Activated T-cell treated with anti-CD3 and anti-CD28 coated beads, Interleukin-2, amount 50 U/mL, for 4 hours (primary cell): Measurements from ENCODE around the gene FANCC. TPM values are rescaled to one million over a fixed set of nuclear protein-coding genes. Genes with fewer than 3 reads are reported as not detected.
"Not testable (repeated sequence)": the region's sequence is repeated elsewhere in the genome, so short reads cannot be mapped to it uniquely, and the experiment has no call there.

ENCODE experiments used
- ATAC-seq, 2 donors: fragments of 200-7000 bp; cut with Tn5 transposase; one replicate each; pipeline ENCODE4 v1.10.0; 2021
- DNase-seq: peaks from one replicate; pipeline ENCODE4 v3.0.0-alpha.2; 2020
- H3K27me3 Mint-ChIP-seq: one replicate; pipeline ENCODE4 v1.8.0; 2021; ENCODE audit warnings: low read depth, mixed read lengths
- H3K36me3 Mint-ChIP-seq: one replicate; pipeline ENCODE4 v1.8.0; 2022; ENCODE audit warnings: mixed read lengths; ENCODE audit not compliant: insufficient read depth
- H3K4me1 Mint-ChIP-seq: one replicate; pipeline ENCODE4 v1.8.0; 2021; ENCODE audit warnings: low read depth, mixed read lengths
- H3K4me3 Mint-ChIP-seq: one replicate; pipeline ENCODE4 v1.8.0; 2021; ENCODE audit warnings: mild to moderate bottlenecking, moderate library complexity, mixed read lengths
- H3K9me3 Mint-ChIP-seq: one replicate; pipeline ENCODE4 v1.8.0; 2021; ENCODE audit warnings: mixed read lengths
- total RNA-seq, 3 donors: library from RNA; stranded (reverse); gene quantifications; one replicate each; pipeline ENCODE4 v1.2.1, GENCODE V29; 2021

Gene FANCC
- total RNA-seq, 3 donors from 2014 or later = 14.6 to 15.3 (median 15.2) TPM

DNA sequence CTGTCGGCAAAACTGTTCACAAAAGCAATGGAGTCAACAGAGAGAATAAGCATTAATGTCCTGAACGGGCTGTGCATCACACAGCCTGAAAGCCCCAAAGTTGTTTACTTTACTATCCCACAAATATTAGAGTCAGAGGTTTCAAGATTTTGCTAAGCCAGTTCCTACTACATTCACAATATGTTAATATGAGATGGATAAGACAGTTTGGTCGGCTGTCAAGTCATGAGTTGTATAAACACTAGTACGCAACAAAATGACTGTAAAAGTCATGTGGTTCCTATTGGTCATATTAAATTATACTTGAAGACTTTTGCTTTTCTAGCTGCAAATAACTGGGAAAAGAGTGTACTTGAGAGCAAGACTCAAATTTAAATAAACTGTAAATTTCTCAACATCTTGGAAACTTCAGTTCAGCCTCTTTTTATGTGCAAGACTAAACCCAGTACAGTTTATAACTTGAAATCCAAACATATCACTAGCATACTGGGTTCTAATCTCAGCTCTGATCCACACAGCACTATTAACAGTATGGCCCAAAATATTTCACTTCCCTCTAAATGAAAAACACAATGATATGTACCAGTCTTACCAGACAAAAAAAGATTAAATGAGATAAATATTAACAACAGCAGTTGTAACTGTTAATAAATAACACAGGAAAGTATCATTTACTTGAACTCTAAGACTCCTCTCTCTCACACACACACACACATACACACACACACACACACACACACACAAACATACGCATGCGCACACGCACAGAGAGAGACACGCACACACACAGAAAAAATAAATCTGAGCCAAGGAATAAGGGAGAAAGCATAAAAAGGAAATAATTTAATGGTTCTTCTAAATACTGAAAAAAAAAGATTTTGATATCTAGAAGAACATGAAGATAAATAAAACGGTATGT is 33.1 kb downstream of the FANCC start:
- ATAC-seq = no peak
- DNase-seq = no peak
- peaks cover 2% of the 10 kb centered on the region for H3K4me1 Mint-ChIP-seq
- peaks cover 25% of the 10 kb centered on the region for H3K9me3 Mint-ChIP-seq
- no peak overlapping the region for H3K4me3 Mint-ChIP-seq
- H3K27me3 Mint-ChIP-seq = no peaks in the 10 kb centered on the region
- H3K36me3 Mint-ChIP-seq = peaks cover 3% of the 10 kb centered on the region

DNA sequence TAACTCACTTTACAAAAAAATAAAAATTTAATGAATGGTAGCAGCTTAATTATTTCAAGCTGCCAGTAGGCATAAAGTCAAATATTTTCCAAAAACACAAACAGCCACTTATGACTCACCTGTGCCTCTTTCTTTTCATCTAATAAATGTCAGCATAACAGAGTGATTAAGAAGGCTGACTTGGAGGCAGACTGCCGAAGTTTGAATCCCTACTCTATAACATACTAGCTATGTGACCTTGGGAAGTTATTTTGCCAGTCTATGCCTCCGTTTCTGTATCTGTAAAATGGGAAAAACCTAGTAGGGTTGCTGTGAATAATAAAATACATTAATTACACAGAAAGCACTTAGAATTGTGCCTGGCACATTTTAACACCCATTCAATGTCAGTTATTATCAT is 33.8 kb downstream of the FANCC start:
- H3K4me3 Mint-ChIP-seq = no peak overlapping the region
- peaks cover 25% of the 10 kb centered on the region for H3K9me3 Mint-ChIP-seq
- peaks cover 3% of the 10 kb centered on the region for H3K36me3 Mint-ChIP-seq
- ATAC-seq = no peak
- no peaks in the 10 kb centered on the region for H3K27me3 Mint-ChIP-seq
- DNase-seq = no peak
- H3K4me1 Mint-ChIP-seq = peaks cover 2% of the 10 kb centered on the region

DNA sequence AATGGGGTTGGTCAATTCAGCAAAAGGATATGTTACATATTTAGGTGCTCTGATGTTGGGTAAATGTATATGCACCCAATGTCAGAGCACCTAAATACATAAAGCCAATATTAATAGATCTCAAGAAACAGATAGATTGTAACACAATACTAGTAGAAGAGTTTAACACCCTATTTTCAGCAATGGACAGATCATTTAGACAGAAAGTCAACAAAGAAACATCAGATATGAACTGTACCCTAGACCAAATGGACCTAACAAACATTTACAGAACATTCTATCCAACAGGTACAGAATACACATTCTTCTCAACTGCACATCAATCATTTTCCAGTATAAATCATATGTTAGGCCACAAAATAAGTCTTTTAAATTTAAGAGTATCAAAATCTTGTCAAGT is 35.2 kb downstream of the FANCC start:
- Mint-ChIP-seq H3K36me3 (peaks cover 3% of the 10 kb centered on the region), H3K27me3 (no peaks in the 10 kb centered on the region), H3K9me3 (peaks cover 25% of the 10 kb centered on the region), H3K4me1 (no peaks in the 10 kb centered on the region), H3K4me3 (no peak overlapping the region)
- DNase-seq = no peak
- no peak for ATAC-seq

DNA sequence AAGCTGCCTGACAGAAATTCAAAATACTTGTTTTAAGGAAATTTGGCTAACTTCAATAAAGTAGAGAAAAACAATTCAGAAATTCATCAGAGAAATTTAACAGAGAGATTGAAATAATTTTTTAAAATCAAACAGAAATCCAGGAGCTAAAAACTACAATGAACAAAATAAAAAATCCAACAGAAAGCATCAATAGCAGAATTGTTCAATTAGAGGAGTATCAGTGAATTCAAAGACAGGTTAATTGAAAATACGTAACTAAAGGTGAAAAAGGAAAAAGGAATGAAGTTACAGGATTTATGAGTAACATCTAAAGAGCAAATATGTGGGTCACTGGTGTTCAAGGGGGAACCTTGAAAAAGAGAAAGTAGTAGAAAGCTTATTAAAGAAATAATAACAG is 36.8 kb downstream of the FANCC start:
- DNase-seq (no peak), ATAC-seq (no peak)
- Mint-ChIP-seq H3K27me3 (no peaks in the 10 kb centered on the region), H3K4me1 (peaks cover 9% of the 10 kb centered on the region), H3K4me3 (no peak overlapping the region), H3K36me3 (peaks cover 3% of the 10 kb centered on the region), H3K9me3 (peaks cover 25% of the 10 kb centered on the region)

DNA sequence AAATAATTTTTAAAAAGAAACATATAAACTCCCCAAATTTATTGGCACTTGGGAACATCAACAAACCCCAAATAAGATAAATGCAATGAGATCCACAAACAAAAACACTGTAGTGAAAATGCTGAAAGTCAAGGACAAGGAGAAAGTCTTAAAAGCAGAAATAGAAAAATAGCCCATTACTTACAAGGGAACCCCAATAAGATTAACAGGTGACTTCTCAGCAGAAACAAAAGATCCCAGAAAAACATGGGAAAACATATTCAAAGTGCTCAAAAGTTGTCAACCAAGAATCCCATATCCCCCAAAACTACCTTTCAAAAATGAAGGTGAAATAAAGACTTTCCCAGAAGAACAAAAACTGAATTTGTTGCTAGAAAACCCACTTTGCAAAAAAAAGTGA is 40.0 kb downstream of the FANCC start:
- no peak for ATAC-seq
- DNase-seq = no peak
- H3K4me1 Mint-ChIP-seq = peaks cover 11% of the 10 kb centered on the region
- no peak overlapping the region for H3K4me3 Mint-ChIP-seq
- peaks cover 3% of the 10 kb centered on the region for H3K36me3 Mint-ChIP-seq
- no peaks in the 10 kb centered on the region for H3K27me3 Mint-ChIP-seq
- peaks cover 23% of the 10 kb centered on the region for H3K9me3 Mint-ChIP-seq

DNA sequence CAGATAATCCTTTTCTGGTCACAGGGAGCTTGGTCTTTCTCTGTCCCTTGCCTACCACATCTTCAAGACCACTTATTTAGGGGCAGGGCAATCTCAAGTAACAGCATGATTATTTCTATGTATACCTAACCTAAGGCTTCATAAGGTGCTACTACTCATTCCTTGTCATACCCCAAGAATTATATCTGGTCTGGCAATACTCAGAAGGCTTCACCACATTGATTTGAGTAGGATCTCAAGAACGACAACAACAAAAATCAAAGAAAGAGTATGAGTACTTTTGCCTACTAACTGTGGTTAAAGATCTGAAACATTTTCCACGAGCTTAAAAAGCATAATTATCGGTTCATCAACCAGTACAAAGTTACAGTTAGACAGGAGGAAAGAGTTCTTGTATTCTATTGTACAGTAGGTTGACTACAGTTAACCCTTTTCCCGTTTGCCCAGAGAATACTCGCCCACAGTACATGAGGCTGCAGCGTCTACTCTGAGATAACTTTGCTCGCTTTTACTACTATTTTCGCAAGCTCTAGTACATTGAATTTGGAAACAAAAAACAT is 41.0 kb downstream of the FANCC start:
- Mint-ChIP-seq H3K36me3 (peaks cover 3% of the 10 kb centered on the region), H3K9me3 (peaks cover 17% of the 10 kb centered on the region), H3K4me1 (peaks cover 11% of the 10 kb centered on the region), H3K27me3 (no peaks in the 10 kb centered on the region), H3K4me3 (no peak overlapping the region)
- no peak for DNase-seq
- ATAC-seq = peak; percentile 61 to 73

DNA sequence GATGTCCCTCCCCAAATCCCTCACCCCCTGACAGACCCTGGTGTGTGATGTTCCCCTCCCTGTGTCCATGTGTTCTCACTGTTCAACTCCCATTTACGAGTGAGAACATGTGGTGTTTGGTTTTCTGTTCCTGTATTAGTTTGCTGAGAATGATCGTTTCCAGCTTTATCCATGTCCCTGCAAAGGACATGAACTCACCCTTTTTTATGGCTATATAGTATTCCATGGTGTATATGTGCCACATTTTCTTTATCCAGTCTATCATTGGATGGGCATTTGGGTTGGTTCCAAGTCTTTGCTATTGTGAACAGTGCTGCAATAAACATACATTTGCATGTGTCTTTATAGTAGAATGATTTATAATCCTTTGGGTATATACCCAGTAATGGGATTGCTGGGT is 43.3 kb downstream of the FANCC start:
- not testable (repeated sequence) for ATAC-seq, H3K27me3 Mint-ChIP-seq, DNase-seq, H3K4me3 Mint-ChIP-seq, H3K36me3 Mint-ChIP-seq, H3K9me3 Mint-ChIP-seq
- H3K4me1 Mint-ChIP-seq = peaks cover 11% of the 10 kb centered on the region

DNA sequence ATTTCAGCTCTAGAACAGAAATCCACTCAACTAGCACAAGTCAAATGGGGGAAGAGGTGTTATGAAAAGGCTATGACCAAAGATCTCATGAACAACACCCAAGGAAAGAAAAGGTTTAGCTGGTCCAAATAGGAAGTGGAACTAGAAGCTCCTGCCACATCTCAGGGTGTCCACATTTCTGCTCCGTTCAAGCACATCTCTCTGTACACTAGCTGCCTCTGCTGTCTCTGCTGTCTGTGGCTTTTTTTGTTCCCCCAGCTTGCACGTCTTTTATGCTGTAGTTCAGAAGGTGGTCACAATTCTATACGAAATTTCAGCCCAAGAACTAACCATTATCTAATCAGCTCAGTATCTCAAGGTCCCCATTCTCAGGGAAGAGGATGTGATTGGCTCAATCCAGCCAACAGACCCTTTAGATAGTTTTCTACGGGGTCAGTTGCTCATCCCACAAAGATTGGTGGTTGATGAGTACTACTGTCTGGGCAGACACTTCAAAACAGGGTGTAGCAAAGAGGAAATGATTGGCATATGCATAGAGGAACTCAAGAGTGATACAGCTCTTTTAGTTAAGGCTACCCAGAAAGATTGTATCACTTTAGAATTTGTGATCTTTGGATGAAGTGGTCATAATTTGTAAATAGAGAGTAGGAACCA is 44.0 kb downstream of the FANCC start:
- DNase-seq (no peak), ATAC-seq (peak in 1 of 2 donors; percentile 25)
- H3K4me1 Mint-ChIP-seq = peaks cover 11% of the 10 kb centered on the region
- no peaks in the 10 kb centered on the region for H3K36me3 Mint-ChIP-seq
- H3K9me3 Mint-ChIP-seq = no peaks in the 10 kb centered on the region
- H3K27me3 Mint-ChIP-seq = no peaks in the 10 kb centered on the region
- H3K4me3 Mint-ChIP-seq = no peak overlapping the region

DNA sequence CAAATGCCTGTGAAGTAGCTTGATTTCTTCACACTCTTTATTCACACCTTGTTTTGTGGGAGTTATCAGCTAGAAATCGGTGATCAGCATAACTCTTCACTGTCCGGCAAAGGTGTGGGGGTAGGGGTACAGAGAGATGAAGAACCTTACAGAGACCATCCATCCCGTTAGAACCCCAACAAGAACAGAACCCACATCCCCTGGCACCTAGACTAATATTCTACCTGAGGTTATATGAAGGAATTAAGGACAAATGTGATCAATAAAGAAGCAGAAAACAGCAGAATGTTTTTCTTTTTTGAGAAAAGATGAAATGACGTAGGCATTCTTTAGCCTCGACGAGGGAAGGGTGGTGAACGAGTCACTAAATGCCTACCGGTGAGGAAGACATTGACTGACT is 44.7 kb downstream of the FANCC start:
- peaks cover 11% of the 10 kb centered on the region for H3K4me1 Mint-ChIP-seq
- no peaks in the 10 kb centered on the region for H3K9me3 Mint-ChIP-seq
- H3K4me3 Mint-ChIP-seq = no peak overlapping the region
- no peaks in the 10 kb centered on the region for H3K36me3 Mint-ChIP-seq
- no peak for ATAC-seq
- no peaks in the 10 kb centered on the region for H3K27me3 Mint-ChIP-seq
- no peak for DNase-seq

DNA sequence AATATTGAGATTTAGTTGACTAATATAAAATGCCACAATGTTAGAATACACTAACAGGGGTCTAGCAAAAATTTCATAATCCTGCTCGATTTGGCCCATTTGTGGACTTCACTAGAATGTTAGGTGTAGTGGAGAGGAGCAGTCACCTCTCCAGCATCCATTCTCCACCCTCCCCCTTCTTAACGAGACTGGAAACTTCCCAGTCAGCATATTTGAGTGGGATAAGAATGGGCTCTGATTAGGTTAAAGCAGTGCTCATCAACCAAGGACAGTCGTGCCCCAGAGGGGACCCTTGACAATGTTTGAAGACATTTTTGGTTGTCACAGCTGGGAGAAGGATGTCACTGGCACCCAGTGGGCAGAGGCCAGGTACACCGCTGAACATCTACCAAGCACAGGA is 46.7 kb downstream of the FANCC start:
- no peaks in the 10 kb centered on the region for H3K9me3 Mint-ChIP-seq
- ATAC-seq (no peak), DNase-seq (no peak)
- no peaks in the 10 kb centered on the region for H3K27me3 Mint-ChIP-seq
- H3K4me1 Mint-ChIP-seq = peaks cover 12% of the 10 kb centered on the region
- H3K4me3 Mint-ChIP-seq = no peak overlapping the region
- H3K36me3 Mint-ChIP-seq = no peaks in the 10 kb centered on the region

DNA sequence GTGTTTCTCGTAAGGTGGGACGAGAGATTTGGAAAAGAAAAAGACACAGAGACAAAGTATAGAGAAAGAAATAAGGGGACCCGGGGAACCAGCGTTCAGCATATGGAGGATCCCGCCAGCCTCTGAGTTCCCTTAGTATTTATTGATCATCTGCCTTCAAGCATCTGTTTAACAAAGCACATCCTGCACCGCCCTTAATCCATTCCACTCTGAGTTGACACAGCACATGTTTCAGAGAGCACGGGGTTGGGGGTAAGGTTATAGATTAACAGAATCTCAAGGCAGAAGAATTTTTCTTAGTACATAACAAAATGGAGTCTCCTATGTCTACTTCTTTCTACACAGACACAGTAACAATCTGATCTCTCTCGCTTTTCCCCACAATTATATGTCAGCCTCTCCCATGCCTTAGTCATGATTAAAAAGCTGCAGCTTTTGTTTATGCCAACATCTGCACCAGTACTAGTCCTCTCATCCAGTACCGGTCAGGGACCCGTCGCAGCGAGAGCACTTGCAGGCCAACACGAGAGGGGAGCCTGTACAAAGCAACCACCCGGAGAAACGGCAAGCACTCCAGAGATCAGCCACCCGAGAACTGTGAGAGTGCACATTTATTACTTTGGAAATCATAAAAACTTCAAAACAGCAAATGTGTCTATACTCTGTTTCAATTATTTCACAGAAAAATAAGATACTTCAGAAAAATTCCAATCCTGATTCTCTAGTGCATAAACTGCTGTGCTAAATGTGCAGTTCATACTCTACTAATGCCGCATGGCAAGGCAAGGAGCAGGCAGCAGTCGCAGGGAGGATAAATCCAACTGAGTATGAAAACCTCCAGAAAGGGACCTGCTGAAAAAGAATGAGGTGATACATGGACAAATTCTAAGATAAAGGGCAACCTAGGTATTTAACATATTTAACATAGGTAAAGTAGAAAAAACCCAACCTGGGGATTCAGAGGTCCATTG is 47.4 kb downstream of the FANCC start:
- not testable (repeated sequence) for DNase-seq, H3K4me3 Mint-ChIP-seq, H3K36me3 Mint-ChIP-seq, H3K9me3 Mint-ChIP-seq, ATAC-seq, H3K27me3 Mint-ChIP-seq
- peaks cover 16% of the 10 kb centered on the region for H3K4me1 Mint-ChIP-seq

DNA sequence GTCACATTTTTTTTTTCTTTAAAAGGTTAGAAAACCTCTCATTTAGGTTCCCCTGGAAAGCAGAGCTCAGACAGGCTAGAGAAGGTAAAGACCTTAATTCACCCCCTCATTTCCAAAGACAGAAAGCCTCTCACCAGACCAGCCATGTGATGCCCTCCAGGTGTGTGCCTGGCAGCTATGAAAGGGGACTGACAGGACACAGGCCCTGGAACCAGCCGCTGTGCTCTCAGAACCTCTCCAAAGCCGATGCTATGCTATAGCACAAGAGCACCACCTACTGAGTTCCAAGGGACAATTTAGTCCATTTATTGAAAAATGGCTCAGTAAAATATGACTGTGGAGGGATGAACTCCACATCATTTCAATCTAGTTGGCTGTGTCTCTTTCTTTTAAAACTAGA is 48.8 kb downstream of the FANCC start:
- Mint-ChIP-seq H3K4me3 (no peak overlapping the region), H3K27me3 (no peaks in the 10 kb centered on the region), H3K36me3 (no peaks in the 10 kb centered on the region), H3K9me3 (no peaks in the 10 kb centered on the region), H3K4me1 (peaks cover 13% of the 10 kb centered on the region)
- DNase-seq (no peak), ATAC-seq (no peak)

DNA sequence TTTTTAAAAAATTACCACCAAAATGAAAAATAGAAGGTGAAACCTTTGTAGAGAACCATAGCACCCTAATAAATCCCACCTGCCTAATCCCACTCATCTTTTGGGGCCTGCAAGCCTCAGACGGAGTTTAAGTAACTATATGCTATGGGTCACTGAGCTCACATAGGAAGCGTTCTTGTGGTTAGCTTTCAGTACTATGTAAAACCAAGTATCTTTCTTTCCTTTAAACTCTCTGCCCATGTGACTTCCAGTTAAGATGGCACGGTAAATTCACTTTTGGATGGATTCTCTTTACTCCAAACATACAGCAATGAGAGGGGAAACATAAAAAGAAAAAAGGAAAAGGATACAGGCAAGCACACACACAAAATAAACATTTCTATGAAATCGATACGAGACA is 50.9 kb downstream of the FANCC start:
- DNase-seq (no peak), ATAC-seq (no peak)
- no peak overlapping the region for H3K4me3 Mint-ChIP-seq
- H3K36me3 Mint-ChIP-seq = no peaks in the 10 kb centered on the region
- peaks cover 13% of the 10 kb centered on the region for H3K4me1 Mint-ChIP-seq
- no peaks in the 10 kb centered on the region for H3K9me3 Mint-ChIP-seq
- no peaks in the 10 kb centered on the region for H3K27me3 Mint-ChIP-seq

DNA sequence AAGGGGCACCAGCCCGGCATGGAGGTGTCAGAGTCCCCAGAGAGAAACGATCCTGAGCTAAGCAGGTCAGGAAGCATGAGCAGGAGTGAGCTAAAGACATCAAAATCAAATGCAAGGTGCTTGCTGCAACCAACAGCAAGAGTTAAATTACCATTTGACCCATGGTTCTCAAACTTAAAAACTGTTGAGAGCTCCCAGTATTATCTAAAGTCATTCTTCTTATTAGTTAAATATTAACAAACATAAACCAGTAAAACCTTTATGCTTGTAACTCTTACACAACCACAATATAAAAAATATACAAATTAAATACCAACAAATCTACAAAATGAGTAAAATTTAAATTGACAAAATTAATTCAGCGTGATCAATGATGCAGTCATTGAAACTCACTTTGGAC is 51.5 kb downstream of the FANCC start:
- H3K9me3 Mint-ChIP-seq = no peaks in the 10 kb centered on the region
- no peaks in the 10 kb centered on the region for H3K27me3 Mint-ChIP-seq
- ATAC-seq = no peak
- H3K4me1 Mint-ChIP-seq = peaks cover 13% of the 10 kb centered on the region
- H3K36me3 Mint-ChIP-seq = no peaks in the 10 kb centered on the region
- H3K4me3 Mint-ChIP-seq = no peak overlapping the region
- DNase-seq = no peak
